H1 (cell line): ENCODE data around the gene HEXIM1. TPM values are rescaled to one million over a fixed set of nuclear protein-coding genes. Genes with fewer than 3 reads are reported as not detected.

Experiments
- ASH2L ChIP-seq: fragments of 200-600, 300-600 bp; sonication (generic); IDR thresholded peaks from one replicate; pipeline ENCODE4 v1.7.1; 2017; ENCODE audit warnings: low read length
- BCL11A ChIP-seq, 2 experiments: IDR thresholded peaks; one replicate each; pipeline ENCODE4 v1.6.1; 2011; ENCODE audit warnings: low read depth in 2 of 2, low read length in 2 of 2, mild to moderate bottlenecking in 2 of 2
- CBX5 ChIP-seq: fragments of 300-800, 300-1000 bp; sonication (generic); IDR thresholded peaks from 2 replicates; pipeline ENCODE4 v1.7.1; 2016; ENCODE audit warnings: antibody characterized with exemption, low read length, low read depth
- CHD2 ChIP-seq: IDR thresholded peaks from 2 replicates; pipeline ENCODE4 v1.6.1; 2012; ENCODE audit warnings: low read length, improper control_type of control experiment
- KDM1A ChIP-seq: fragments of 200-600, 300-600 bp; sonication (generic); IDR thresholded peaks from 2 replicates; pipeline ENCODE4 v1.7.1; 2016; ENCODE audit warnings: mild to moderate bottlenecking, low read length, borderline replicate concordance
- KDM4A ChIP-seq: IDR thresholded peaks from one replicate; pipeline ENCODE4 v1.7.1; 2012; ENCODE audit warnings: low read depth, mild to moderate bottlenecking, moderate library complexity, low read length, inconsistent platforms; ENCODE audit not compliant: severe bottlenecking
- MAFK ChIP-seq: IDR thresholded peaks from 2 replicates; pipeline ENCODE4 v1.6.1; 2012; ENCODE audit warnings: low read depth, mild to moderate bottlenecking, improper control_type of control experiment, low read length
- RBBP5 ChIP-seq: IDR thresholded peaks from 2 replicates; pipeline ENCODE4 v1.7.1; 2012; ENCODE audit warnings: low read depth, mild to moderate bottlenecking, inconsistent platforms, low read length, moderate library complexity, borderline replicate concordance
- SIX5 ChIP-seq: IDR thresholded peaks from 2 replicates; pipeline ENCODE4 v1.6.1; 2011; ENCODE audit warnings: mild to moderate bottlenecking, low read depth, low read length
- SP1 ChIP-seq: IDR thresholded peaks from 2 replicates; pipeline ENCODE4 v1.6.1; 2011; ENCODE audit warnings: low read depth, low read length
- SP4 ChIP-seq: IDR thresholded peaks from 2 replicates; pipeline ENCODE4 v1.6.1; 2012; ENCODE audit warnings: low read length, inconsistent platforms
- SRF ChIP-seq: IDR thresholded peaks from 2 replicates; pipeline ENCODE4 v1.6.1; 2011; ENCODE audit warnings: mild to moderate bottlenecking, low read depth, low read length, moderate library complexity
- SUZ12 ChIP-seq: fragments of 200-600 bp; sonication (generic); IDR thresholded peaks from 2 replicates; pipeline ENCODE4 v1.6.1; 2012; ENCODE audit warnings: mild to moderate bottlenecking, inconsistent platforms, low read length, moderate library complexity, mixed read lengths
- TAF1 ChIP-seq: IDR thresholded peaks from 2 replicates; pipeline ENCODE4 v1.6.1; 2011; ENCODE audit warnings: mild to moderate bottlenecking, low read depth, low read length
- TAF7 ChIP-seq: optimal IDR thresholded peaks from 2 replicates; pipeline ENCODE3; 2011; ENCODE audit warnings: low read depth, mild to moderate bottlenecking, inconsistent platforms, low read length, moderate library complexity, borderline replicate concordance
- ZNF274 ChIP-seq: IDR thresholded peaks from 2 replicates; pipeline ENCODE4 v1.7.0; 2012; ENCODE audit warnings: low read length, borderline replicate concordance; ENCODE audit errors: extremely low read depth
- polyA plus RNA-seq, 7 experiments: library from polyadenylated mRNA; depleted of rRNA in 3 of 7; stranded (reverse) in 5 of 7; unstranded in 2 of 7; fragments of >200 nt in 5 of 7; fragments of 200-250 nt in 2 of 7; gene quantifications; 1 replicate in 5 of 7; 2 replicates in 1 of 7; 4 replicates in 1 of 7; pipeline versions ENCODE4 v1.2.1 to v1.2.3, GENCODE V29; 2011 to 2013; ENCODE audit warnings: missing spikeins in 2 of 7, mixed read lengths in 2 of 7
- total RNA-seq: library from RNA; stranded (reverse); fragmentation: NEBNext Ultra II Directional; extraction: Animal tissue kit (Norgen Biotek cat#: 25700); gene quantifications from 2 replicates; pipeline ENCODE4 v1.2.1, GENCODE V29; 2021
- TF ChIP-seq, protein P1 (sequence below): IDR thresholded peaks from 2 replicates; pipeline ENCODE4 v1.6.1; 2012; ENCODE audit warnings: low read length, inconsistent platforms
- TF ChIP-seq, protein P2 (sequence below), 3 experiments: IDR thresholded peaks; 1 replicate in 2 of 3; 2 replicates in 1 of 3; pipeline versions ENCODE4 v1.5.1 to v1.6.1; 2011; ENCODE audit warnings: low read length in 3 of 3, mild to moderate bottlenecking in 3 of 3, inconsistent platforms in 2 of 3, low read depth in 1 of 3, moderate library complexity in 1 of 3; ENCODE audit not compliant: insufficient read depth in 1 of 3; ENCODE audit errors: control extremely low read depth in 1 of 3
- TF ChIP-seq, protein P3 (sequence below): IDR thresholded peaks from 2 replicates; pipeline ENCODE4 v1.6.1; 2011; ENCODE audit warnings: low read length, improper control_type of control experiment

HEXIM1 gene
- total and polyA plus RNA-seq, 2 of the 8 experiments (the other 6 are each of a cell fraction or from before 2014, with no cell fraction given): 9.1 to 38.3 TPM

DNA sequence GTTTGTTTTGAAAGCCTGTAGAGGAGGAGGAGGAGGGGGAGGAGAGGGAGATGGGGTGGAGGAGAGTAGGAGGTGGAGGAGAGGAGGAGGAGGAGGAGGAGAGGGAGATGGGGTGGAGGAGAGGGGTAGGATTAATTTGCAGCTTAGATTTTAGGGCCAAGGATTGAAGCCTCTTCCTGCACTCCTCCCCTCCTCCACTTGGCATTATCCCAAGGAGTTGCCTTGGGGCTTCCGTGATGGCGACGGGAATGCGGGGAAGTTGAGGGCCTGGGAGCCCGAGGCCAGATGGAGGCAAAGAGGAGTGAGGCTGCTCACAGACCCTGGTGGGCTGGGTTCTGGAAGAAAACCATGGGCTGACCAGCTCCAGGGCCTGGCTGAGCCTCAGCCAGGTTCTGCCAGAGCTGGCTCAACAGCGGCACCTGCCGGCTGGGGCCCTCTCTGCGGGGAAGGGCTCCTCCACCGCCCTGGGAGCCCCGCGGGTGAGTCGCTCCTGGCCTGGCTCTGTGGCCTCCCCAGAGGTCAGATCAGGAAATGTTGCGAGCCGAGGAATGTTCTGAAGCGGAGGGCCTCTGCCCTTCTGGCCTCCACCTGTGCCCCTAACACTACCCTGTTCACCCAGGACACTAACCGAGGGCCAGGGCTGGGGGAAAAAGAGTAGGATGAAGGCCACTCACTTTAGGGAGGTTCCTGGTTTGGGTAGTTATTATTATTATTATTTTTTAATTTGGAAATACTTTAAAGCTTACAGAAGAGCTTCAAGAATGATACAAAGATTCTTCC, 49.5 kb downstream of the HEXIM1 start (continued):
- TF ChIP-seq KDM4A (no peak), TAF7 (peak; percentile 93), ZNF274 (no peak), SP1 (peak; percentile 42; the same call in 1 of the 2 replicates), CHD2 (peak; percentile 55), MAFK (no peak), SRF (0 out of 2 replicates have a peak, but pooled peaks have one; percentile 23), ASH2L (peak; percentile 58), BCL11A (IDR thresholded peaks at IDR 0.05; ENCODE audit: low read depth in 2 of 2, low read length in 2 of 2) (no peak), CBX5 (no peak), TAF1 (peak; percentile 65), SP4 (peak; percentile 26; the same call in 1 of the 2 replicates), RBBP5 (no peak), SIX5 (no peak), SUZ12 (no peak), KDM1A (peak; percentile 47; the same call in 1 of the 2 replicates)
- TF ChIP-seq, protein P1, sequence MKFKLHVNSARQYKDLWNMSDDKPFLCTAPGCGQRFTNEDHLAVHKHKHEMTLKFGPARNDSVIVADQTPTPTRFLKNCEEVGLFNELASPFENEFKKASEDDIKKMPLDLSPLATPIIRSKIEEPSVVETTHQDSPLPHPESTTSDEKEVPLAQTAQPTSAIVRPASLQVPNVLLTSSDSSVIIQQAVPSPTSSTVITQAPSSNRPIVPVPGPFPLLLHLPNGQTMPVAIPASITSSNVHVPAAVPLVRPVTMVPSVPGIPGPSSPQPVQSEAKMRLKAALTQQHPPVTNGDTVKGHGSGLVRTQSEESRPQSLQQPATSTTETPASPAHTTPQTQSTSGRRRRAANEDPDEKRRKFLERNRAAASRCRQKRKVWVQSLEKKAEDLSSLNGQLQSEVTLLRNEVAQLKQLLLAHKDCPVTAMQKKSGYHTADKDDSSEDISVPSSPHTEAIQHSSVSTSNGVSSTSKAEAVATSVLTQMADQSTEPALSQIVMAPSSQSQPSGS: peak; percentile 74; the same call in 1 of the 2 replicates
- TF ChIP-seq, protein P2, sequence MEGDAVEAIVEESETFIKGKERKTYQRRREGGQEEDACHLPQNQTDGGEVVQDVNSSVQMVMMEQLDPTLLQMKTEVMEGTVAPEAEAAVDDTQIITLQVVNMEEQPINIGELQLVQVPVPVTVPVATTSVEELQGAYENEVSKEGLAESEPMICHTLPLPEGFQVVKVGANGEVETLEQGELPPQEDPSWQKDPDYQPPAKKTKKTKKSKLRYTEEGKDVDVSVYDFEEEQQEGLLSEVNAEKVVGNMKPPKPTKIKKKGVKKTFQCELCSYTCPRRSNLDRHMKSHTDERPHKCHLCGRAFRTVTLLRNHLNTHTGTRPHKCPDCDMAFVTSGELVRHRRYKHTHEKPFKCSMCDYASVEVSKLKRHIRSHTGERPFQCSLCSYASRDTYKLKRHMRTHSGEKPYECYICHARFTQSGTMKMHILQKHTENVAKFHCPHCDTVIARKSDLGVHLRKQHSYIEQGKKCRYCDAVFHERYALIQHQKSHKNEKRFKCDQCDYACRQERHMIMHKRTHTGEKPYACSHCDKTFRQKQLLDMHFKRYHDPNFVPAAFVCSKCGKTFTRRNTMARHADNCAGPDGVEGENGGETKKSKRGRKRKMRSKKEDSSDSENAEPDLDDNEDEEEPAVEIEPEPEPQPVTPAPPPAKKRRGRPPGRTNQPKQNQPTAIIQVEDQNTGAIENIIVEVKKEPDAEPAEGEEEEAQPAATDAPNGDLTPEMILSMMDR (IDR thresholded peaks at IDR 0.05; ENCODE audit: control extremely low read depth in 1 of 3, insufficient read depth in 1 of 3, low read depth in 1 of 3, low read length in 3 of 3): peak; percentile 97 to 99 (median 99)
- TF ChIP-seq, protein P3, sequence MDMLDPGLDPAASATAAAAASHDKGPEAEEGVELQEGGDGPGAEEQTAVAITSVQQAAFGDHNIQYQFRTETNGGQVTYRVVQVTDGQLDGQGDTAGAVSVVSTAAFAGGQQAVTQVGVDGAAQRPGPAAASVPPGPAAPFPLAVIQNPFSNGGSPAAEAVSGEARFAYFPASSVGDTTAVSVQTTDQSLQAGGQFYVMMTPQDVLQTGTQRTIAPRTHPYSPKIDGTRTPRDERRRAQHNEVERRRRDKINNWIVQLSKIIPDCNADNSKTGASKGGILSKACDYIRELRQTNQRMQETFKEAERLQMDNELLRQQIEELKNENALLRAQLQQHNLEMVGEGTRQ: no peak
